Stimulated activated CD8-positive, alpha-beta memory T cell treated with anti-CD3 and anti-CD28 coated beads, Interleukin-15, amount 100 ng/mL, for 48 hours (primary cell): Measurements from ENCODE around the gene RSPO4.
"Not testable (repeated sequence)": the region's sequence is repeated elsewhere in the genome, so short reads cannot be mapped to it uniquely, and the experiment has no call there.

Source experiments
- DNase-seq, 2 donors: peaks; one replicate each; pipeline ENCODE4 v3.0.0-alpha.2; 2020; ENCODE audit warnings: low read depth in 2 of 2

RSPO4 gene

GRCh38 chr20:1003920-1004697 is 2.0 kb upstream of the RSPO4 start:
- DNase-seq: no peak

- DNase-seq: no peak
Measured at GRCh38 chr20:1002682-1003561, 811 bp upstream of the RSPO4 start.

GRCh38 chr20:1001116-1001515 is 995 bp downstream of the RSPO4 start:
- no peak for DNase-seq

- no peak for DNase-seq
Measured at GRCh38 chr20:998231-998830, 3.8 kb downstream of the RSPO4 start.

- no peak for DNase-seq
Measured at GRCh38 chr20:997486-997885, 4.6 kb downstream of the RSPO4 start.

- no peak for DNase-seq
Measured at GRCh38 chr20:997016-997415, 5.1 kb downstream of the RSPO4 start.

GRCh38 chr20:995170-995569 is 6.9 kb downstream of the RSPO4 start:
- DNase-seq: no peak

GRCh38 chr20:992801-993535 is 9.1 kb downstream of the RSPO4 start:
- DNase-seq: no peak

GRCh38 chr20:991850-992249 is 10.3 kb downstream of the RSPO4 start:
- no peak for DNase-seq

- no peak for DNase-seq
Measured at GRCh38 chr20:990293-990959, 11.7 kb downstream of the RSPO4 start.

- no peak for DNase-seq
Measured at GRCh38 chr20:988272-988671, 13.8 kb downstream of the RSPO4 start.

- DNase-seq: no peak
Measured at GRCh38 chr20:987677-988076, 14.4 kb downstream of the RSPO4 start.

- no peak for DNase-seq
Measured at GRCh38 chr20:986733-987355, 15.3 kb downstream of the RSPO4 start.

- not testable (repeated sequence) for DNase-seq
Measured at GRCh38 chr20:984994-985393, 17.1 kb downstream of the RSPO4 start.

GRCh38 chr20:982754-983153 is 19.4 kb downstream of the RSPO4 start:
- DNase-seq: no peak

- no peak for DNase-seq
Measured at GRCh38 chr20:977021-977420, 25.1 kb downstream of the RSPO4 start.

- DNase-seq: no peak
Measured at GRCh38 chr20:976033-976432, 26.1 kb downstream of the RSPO4 start.

- peak in 1 of 2 donors; percentile 7 for DNase-seq
Measured at GRCh38 chr20:973785-974194, 28.3 kb downstream of the RSPO4 start.

GRCh38 chr20:972256-972655 is 29.9 kb downstream of the RSPO4 start:
- no peak for DNase-seq

- no peak for DNase-seq
Measured at GRCh38 chr20:971346-971745, 30.8 kb downstream of the RSPO4 start.

- no peak for DNase-seq
Measured at GRCh38 chr20:969868-970267, 32.2 kb downstream of the RSPO4 start.
